Astrocyte (in vitro differentiated cells and primary cell): ENCODE measurements around the gene SEMA7A.

Experiments used
- CTCF ChIP-seq: IDR thresholded peaks from 2 replicates; pipeline ENCODE4 v1.5.1; 2011; ENCODE audit warnings: low read depth, mild to moderate bottlenecking, inconsistent platforms, low read length, moderate library complexity; ENCODE audit not compliant: insufficient read depth
- EZH2 ChIP-seq: IDR thresholded peaks from 2 replicates; pipeline ENCODE4 v1.6.1; 2012; ENCODE audit warnings: mild to moderate bottlenecking, low read length, inconsistent platforms; ENCODE audit not compliant: insufficient read depth

DNA sequence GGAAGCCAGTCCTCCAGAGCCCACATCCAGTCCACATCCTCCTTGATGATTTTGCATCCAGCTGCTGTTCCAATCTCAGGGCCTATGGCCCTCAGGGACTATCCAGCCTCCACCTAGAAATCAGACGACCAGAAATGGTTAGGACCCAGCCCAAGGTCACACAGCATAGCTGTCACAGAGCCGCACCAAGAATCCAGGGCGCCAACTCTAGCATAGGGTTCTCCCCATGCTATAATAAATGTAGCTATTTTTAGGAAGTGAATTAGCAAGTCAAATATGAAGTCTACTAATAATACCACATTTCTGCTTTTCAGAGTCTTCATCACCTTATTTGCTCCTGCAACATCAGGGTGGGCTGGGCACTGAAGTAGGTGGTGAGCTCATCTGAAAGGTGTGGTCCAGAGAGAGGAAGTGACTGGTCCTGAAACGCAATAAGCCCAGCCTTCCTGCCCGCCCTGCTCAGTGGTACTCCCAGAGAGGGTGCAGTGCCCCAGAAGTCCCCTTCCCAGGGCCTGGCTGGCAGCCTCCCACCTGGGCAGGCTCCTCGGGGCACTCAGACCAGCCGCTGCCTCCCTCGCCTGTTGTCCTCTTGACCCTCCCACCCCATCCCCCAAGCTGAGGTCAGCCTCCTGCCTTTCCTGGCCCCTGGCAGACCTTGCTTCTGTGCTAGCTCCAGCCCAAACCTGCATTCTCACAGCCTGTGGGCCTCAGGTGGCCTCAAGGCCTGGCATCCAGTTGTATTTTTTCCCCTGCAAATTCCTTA lies 48.7 kb downstream of the SEMA7A start:
- no peak for TF ChIP-seq CTCF
- no peak for TF ChIP-seq EZH2
